Measurements from ENCODE around the gene TPD52L3. TPM values are rescaled to one million over a fixed set of nuclear protein-coding genes. Genes with fewer than 3 reads are reported as not detected.

The TPD52L3 gene
- polyA plus RNA-seq, 6 donors from 2014 or later, result not detected

DNA sequence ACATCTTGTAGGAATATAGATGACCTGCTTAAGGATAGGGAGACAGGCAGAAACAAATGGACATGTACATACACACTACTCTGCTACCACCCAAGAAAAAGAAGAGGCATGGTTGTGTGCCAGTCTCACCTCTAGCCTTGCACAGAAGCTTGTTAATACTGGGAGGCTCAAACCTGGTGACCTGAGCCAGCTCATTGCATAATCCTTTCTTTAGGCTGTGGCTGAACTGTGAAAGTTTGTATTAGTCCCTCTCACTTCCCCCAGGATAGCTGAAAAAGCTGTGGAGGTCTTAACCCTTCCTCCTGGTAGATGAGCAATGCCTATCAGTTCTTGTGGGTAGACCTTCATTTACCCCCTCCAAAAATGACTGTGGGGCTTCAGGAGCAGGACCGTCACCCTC is 28.7 kb downstream of the TPD52L3 start:
- no peak overlapping the region for H3K4me3 Mint-ChIP-seq
- H3K9me3 Mint-ChIP-seq, result no peaks in the 10 kb centered on the region
- peaks cover 4 to 11% (median 11%) of the 10 kb centered on the region in 3 donors for H3K4me1 Mint-ChIP-seq

DNA sequence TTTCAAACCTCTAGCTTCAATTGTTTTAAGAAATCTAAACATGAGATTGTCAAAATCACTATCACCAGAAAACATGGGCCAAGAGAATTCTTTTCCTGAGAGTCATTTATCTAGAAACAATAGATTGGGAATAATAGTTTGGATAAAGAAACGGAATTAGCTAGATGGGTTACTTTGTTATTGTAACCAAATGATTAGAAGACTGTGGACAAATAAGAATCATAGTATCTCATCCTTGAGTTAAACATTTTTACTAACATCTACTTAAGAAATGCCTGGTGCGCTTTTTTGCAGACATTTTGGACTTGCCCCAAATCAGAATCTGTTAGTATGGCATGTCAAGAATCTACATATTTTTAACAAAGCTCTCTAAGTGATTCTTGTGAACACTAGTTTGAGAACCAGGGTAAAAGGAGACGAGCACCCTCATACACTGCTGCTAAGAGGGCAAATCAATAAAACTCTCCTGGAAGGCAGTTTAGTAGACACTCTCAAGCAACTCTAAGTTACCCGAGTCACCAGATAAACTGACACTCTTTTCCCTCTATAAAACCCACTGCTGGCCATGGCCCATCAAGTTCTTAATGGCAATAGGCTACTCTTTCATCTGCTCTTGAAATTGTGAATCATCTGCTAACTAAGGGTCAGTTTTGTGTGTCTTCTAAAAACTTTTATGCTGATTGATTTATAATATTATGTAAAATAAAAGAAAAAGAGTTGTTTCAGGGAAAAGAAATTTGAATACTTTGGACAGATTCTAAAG is 39.1 kb downstream of the TPD52L3 start:
- peak overlapping the region in 1 of 6 donors; percentile 36 for H3K27ac Mint-ChIP-seq
- peaks cover 0 to 12% of the 10 kb centered on the region in 2 donors for H3K36me3 Mint-ChIP-seq
- DNase-seq (no peak), ATAC-seq (ENCODE audit: low read depth in 2 of 2) (no peak)
- no peak overlapping the region for H3K4me3 Mint-ChIP-seq
- peaks cover 1 to 4% (median 3%) of the 10 kb centered on the region in 3 donors for H3K4me1 Mint-ChIP-seq
- peaks cover 0 to 16% (median 10%) of the 10 kb centered on the region in 7 donors for H3K9me3 Mint-ChIP-seq
- peaks cover 0 to under 1% (median 0%) of the 10 kb centered on the region in 3 donors for H3K27me3 Mint-ChIP-seq

More for the DNA sequence above, 28.7 kb downstream of the TPD52L3 start:
- Mint-ChIP-seq H3K27me3 (peaks cover 5 to 11% (median 11%) of the 10 kb centered on the region in 3 donors), H3K27ac (no peak overlapping the region), H3K36me3 (no peaks in the 10 kb centered on the region)
- DNase-seq (no peak), ATAC-seq (ENCODE audit: low read depth in 2 of 2) (no peak)

DNA sequence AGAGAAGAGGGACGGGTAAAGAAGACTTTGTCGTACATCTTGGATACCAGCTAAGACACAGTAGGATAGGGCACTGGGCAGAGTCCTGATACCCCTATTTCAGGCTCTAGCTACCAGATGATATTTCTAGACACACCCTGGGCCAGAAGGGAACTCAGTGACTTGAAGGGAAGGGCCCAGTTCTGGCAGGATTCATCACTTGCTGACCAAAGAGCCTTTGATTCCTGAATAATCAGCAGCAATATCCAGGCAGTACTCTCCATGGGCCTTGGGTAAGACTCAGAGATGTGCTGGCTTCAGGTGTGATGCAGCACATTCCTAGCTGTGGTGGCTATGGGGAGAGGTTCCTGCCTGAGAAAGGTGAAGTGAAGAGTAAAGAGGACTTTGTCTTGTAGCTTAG is 40.7 kb downstream of the TPD52L3 start:
- H3K4me1 Mint-ChIP-seq, result peaks cover 1 to 4% (median 3%) of the 10 kb centered on the region in 3 donors
- no peak overlapping the region for H3K27ac Mint-ChIP-seq
- DNase-seq (no peak), ATAC-seq (ENCODE audit: low read depth in 2 of 2) (no peak)
- no peaks in the 10 kb centered on the region for H3K27me3 Mint-ChIP-seq
- H3K9me3 Mint-ChIP-seq, result peaks cover 0 to 21% (median 11%) of the 10 kb centered on the region in 7 donors
- no peak overlapping the region for H3K4me3 Mint-ChIP-seq
- peaks cover 0 to 12% of the 10 kb centered on the region in 2 donors for H3K36me3 Mint-ChIP-seq

Other genes starting within 250 kb of the TPD52L3 start
- gene IL33, start 112.6 kb upstream of the TPD52L3 start, polyA plus RNA-seq (ENCODE audit: low read depth in 6 of 6), result not detected
- gene UHRF2, start 84.8 kb downstream of the TPD52L3 start, polyA plus RNA-seq (ENCODE audit: low read depth in 6 of 6), result 10 to 100 TPM in 5 of 6 donors, 1 to 10 TPM in 1; 7.2 to 52.4 (median 23.6) TPM